ENCODE data around the gene WDFY1.

Gene WDFY1

GRCh38 chr2:223865124-223865523 is 80.0 kb downstream of the WDFY1 start:
- no peak overlapping the region for H3K4me3 ChIP-seq (ENCODE audit: low read length)
- H3K27ac ChIP-seq (ENCODE audit: low read depth, low read length): no peak overlapping the region
- H3K9me3 ChIP-seq (ENCODE audit: control insufficient read depth, insufficient read depth, low read length): no peaks in the 10 kb centered on the region
- H3F3A ChIP-seq (ENCODE audit: control insufficient read depth, insufficient read depth): no peaks in the 10 kb centered on the region
- H3K4me2 ChIP-seq (ENCODE audit: low read length): no peak overlapping the region
- H3K27me3 ChIP-seq (ENCODE audit: control insufficient read depth, low read length): no peaks in the 10 kb centered on the region; the same call in 1 of the 2 replicates
- TF ChIP-seq CTCF (IDR thresholded peaks at IDR 0.05; ENCODE audit: low read depth, low read length, poor library complexity, severe bottlenecking) (no peak), EZH2phosphoT487 (IDR thresholded peaks at IDR 0.05; ENCODE audit: borderline replicate concordance, low read length) (no peak)
- no peaks in the 10 kb centered on the region for H4K20me1 ChIP-seq (ENCODE audit: control insufficient read depth, insufficient read depth, low read depth, low read length)
- no peaks in the 10 kb centered on the region for H3K9me2 ChIP-seq (replicated peaks; ENCODE audit: control insufficient read depth, low read length)
- H3K79me2 ChIP-seq (ENCODE audit: control insufficient read depth, low read length): no peaks in the 10 kb centered on the region
- no peaks in the 10 kb centered on the region for H3K4me1 ChIP-seq (ENCODE audit: control insufficient read depth, low read length)
- H3K36me3 ChIP-seq (ENCODE audit: control insufficient read depth, low read length): no peaks in the 10 kb centered on the region

GRCh38 chr2:223863491-223863890 is 81.6 kb downstream of the WDFY1 start:
- H3K9me2 ChIP-seq (replicated peaks; ENCODE audit: control insufficient read depth, low read length): no peaks in the 10 kb centered on the region
- H3K36me3 ChIP-seq (ENCODE audit: control insufficient read depth, low read length): no peaks in the 10 kb centered on the region
- no peaks in the 10 kb centered on the region for H3K4me1 ChIP-seq (ENCODE audit: control insufficient read depth, low read length)
- H3F3A ChIP-seq (ENCODE audit: control insufficient read depth, insufficient read depth): no peaks in the 10 kb centered on the region
- H3K27ac ChIP-seq (ENCODE audit: low read depth, low read length): no peak overlapping the region
- TF ChIP-seq EZH2phosphoT487 (IDR thresholded peaks at IDR 0.05; ENCODE audit: borderline replicate concordance, low read length): no peak
- TF ChIP-seq CTCF (IDR thresholded peaks at IDR 0.05; ENCODE audit: low read depth, low read length, poor library complexity, severe bottlenecking): no peak
- H3K9me3 ChIP-seq (ENCODE audit: control insufficient read depth, insufficient read depth, low read length): no peaks in the 10 kb centered on the region
- H3K4me3 ChIP-seq (ENCODE audit: low read length): no peak overlapping the region
- no peaks in the 10 kb centered on the region; the same call in 1 of the 2 replicates for H3K27me3 ChIP-seq (ENCODE audit: control insufficient read depth, low read length)
- no peaks in the 10 kb centered on the region for H4K20me1 ChIP-seq (ENCODE audit: control insufficient read depth, insufficient read depth, low read depth, low read length)
- H3K4me2 ChIP-seq (ENCODE audit: low read length): no peak overlapping the region
- H3K79me2 ChIP-seq (ENCODE audit: control insufficient read depth, low read length): no peaks in the 10 kb centered on the region

- H3K27me3 ChIP-seq (ENCODE audit: control insufficient read depth, low read length): peaks cover 3% of the 10 kb centered on the region; the same call in 1 of the 2 replicates
- H3K27ac ChIP-seq (ENCODE audit: low read depth, low read length): no peak overlapping the region
- no peaks in the 10 kb centered on the region for H3K79me2 ChIP-seq (ENCODE audit: control insufficient read depth, low read length)
- TF ChIP-seq CTCF (IDR thresholded peaks at IDR 0.05; ENCODE audit: low read depth, low read length, poor library complexity, severe bottlenecking) (no peak), EZH2phosphoT487 (IDR thresholded peaks at IDR 0.05; ENCODE audit: borderline replicate concordance, low read length) (no peak)
- no peak overlapping the region for H3K4me3 ChIP-seq (ENCODE audit: low read length)
- no peaks in the 10 kb centered on the region for H4K20me1 ChIP-seq (ENCODE audit: control insufficient read depth, insufficient read depth, low read depth, low read length)
- H3K4me1 ChIP-seq (ENCODE audit: control insufficient read depth, low read length): no peaks in the 10 kb centered on the region
- no peaks in the 10 kb centered on the region for H3K9me3 ChIP-seq (ENCODE audit: control insufficient read depth, insufficient read depth, low read length)
- no peaks in the 10 kb centered on the region for H3K36me3 ChIP-seq (ENCODE audit: control insufficient read depth, low read length)
- no peak overlapping the region for H3K4me2 ChIP-seq (ENCODE audit: low read length)
- no peaks in the 10 kb centered on the region for H3F3A ChIP-seq (ENCODE audit: control insufficient read depth, insufficient read depth)
- no peaks in the 10 kb centered on the region for H3K9me2 ChIP-seq (replicated peaks; ENCODE audit: control insufficient read depth, low read length)
Observed at GRCh38 chr2:223860809-223861738, 84.1 kb downstream of the WDFY1 start.
